Kidney epithelial cell (primary cell): Measurements from ENCODE around the gene CDK5RAP2. TPM values are rescaled to one million over a fixed set of nuclear protein-coding genes. Genes with fewer than 3 reads are reported as not detected.
"Not testable (repeated sequence)": the region's sequence is repeated elsewhere in the genome, so short reads cannot be mapped to it uniquely, and the experiment has no call there.

Experiments
- DNase-seq: peaks from one replicate; pipeline ENCODE4 v3.0.0-alpha.2; 2010; ENCODE audit warnings: low read depth
- H3K27me3 ChIP-seq: 2 replicates; pipeline ENCODE4 v1.6.0; 2011; ENCODE audit warnings: low read length; ENCODE audit not compliant: control insufficient read depth, insufficient read depth
- H3K36me3 ChIP-seq: 2 replicates; pipeline ENCODE4 v1.5.1; 2011; ENCODE audit warnings: low read length; ENCODE audit not compliant: control insufficient read depth, insufficient read depth
- H3K4me3 ChIP-seq: 2 replicates; pipeline ENCODE4 v1.5.1; 2011; ENCODE audit warnings: low read depth, mild to moderate bottlenecking, control low read depth, low read length
- total RNA-seq: library from RNA; depleted of rRNA; stranded (reverse); fragments of >200 nt; gene quantifications from 2 replicates; pipeline ENCODE4 v1.2.3, GENCODE V29; 2015
- TF ChIP-seq, protein P1 (sequence below): IDR thresholded peaks from 2 replicates; pipeline ENCODE4 v1.5.1; 2011; ENCODE audit warnings: mild to moderate bottlenecking, moderate library complexity, low read length, control low read depth, inconsistent platforms; ENCODE audit not compliant: insufficient read depth, poor library complexity, severe bottlenecking

CDK5RAP2 gene
- total RNA-seq, 1 donor from 2014 or later, result 41.9 TPM

DNA sequence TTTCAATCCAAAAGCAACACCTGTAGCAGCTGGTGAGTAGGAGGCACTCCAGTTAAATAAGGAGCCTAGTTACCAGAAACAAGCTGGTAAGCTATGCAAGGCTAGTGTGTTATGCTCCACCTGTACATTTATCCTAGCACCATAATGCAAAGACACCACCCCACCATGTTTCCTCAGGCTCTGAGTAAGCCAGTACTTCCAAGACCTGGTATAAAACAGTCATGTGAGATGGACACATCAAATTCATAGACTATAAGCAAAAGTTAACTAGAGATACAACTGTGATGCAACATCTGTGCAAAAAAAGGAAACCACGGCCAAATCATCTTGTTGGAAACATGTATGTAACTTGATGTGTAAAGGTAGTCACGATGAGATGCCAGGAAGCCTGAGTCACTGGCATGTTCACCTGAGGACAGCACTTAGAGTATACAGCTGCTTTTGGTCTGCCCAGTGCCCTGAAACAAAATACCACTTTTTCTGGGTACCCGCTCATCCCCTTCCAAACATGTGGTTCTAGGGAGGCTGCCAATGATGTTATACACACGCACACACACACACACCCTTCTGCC is 66.1 kb downstream of the CDK5RAP2 start:
- Histone ChIP-seq H3K36me3 (peaks cover 1% of the 10 kb centered on the region), H3K4me3 (no peak overlapping the region), H3K27me3 (no peaks in the 10 kb centered on the region)
- DNase-seq, result no peak
- TF ChIP-seq, protein P1, sequence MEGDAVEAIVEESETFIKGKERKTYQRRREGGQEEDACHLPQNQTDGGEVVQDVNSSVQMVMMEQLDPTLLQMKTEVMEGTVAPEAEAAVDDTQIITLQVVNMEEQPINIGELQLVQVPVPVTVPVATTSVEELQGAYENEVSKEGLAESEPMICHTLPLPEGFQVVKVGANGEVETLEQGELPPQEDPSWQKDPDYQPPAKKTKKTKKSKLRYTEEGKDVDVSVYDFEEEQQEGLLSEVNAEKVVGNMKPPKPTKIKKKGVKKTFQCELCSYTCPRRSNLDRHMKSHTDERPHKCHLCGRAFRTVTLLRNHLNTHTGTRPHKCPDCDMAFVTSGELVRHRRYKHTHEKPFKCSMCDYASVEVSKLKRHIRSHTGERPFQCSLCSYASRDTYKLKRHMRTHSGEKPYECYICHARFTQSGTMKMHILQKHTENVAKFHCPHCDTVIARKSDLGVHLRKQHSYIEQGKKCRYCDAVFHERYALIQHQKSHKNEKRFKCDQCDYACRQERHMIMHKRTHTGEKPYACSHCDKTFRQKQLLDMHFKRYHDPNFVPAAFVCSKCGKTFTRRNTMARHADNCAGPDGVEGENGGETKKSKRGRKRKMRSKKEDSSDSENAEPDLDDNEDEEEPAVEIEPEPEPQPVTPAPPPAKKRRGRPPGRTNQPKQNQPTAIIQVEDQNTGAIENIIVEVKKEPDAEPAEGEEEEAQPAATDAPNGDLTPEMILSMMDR, result no peak

DNA sequence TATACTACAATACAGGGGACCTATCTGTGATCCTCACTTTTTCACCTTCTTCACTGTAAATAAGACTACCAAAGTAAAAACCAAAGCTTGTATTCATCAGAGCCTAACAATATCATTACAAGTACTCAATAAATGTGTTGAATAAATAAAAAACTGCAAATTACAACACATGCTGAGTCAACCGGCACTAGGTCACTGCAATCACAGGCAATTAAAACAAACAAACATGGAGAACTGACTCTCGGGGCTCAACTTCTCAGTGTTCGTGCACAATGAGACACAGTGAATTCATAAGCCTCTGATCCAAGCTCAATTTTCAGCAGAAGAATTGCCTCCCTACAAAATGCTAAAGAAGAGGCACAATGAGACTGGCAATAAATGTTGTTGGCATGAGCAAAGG is 69.2 kb downstream of the CDK5RAP2 start:
- Histone ChIP-seq H3K36me3 (peaks cover 3% of the 10 kb centered on the region), H3K27me3 (no peaks in the 10 kb centered on the region), H3K4me3 (no peak overlapping the region)
- TF ChIP-seq, protein P1, result no peak
- no peak for DNase-seq

DNA sequence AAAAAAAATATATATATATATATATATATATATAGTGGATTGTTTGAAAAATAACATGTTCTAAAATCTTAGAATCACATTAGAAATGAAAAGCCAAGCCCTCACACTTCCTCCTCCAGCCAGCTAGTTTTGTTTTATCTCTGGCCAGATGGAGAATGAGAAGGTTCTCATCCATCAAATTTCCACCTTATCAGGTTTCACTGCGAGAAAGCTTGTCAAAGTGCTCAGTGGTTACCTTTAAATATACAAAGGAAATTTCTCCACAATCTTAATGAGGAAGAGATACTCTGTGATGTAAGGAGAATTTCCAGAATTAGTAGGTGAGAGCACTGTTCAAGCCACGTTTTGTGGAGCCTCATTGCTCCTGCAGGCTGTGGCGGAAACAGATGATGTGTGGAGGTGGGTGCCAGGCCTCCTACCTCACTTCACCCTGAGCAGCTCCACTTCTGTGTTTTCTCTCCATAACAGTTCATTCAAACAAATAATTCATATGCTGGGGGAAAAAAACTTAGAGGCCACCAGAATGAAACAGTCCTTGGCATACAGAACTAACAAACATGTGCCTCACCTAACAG is 71.9 kb downstream of the CDK5RAP2 start:
- Histone ChIP-seq H3K4me3 (no peak overlapping the region), H3K36me3 (peaks cover 3% of the 10 kb centered on the region), H3K27me3 (no peaks in the 10 kb centered on the region)
- TF ChIP-seq, protein P1, result no peak
- no peak for DNase-seq

DNA sequence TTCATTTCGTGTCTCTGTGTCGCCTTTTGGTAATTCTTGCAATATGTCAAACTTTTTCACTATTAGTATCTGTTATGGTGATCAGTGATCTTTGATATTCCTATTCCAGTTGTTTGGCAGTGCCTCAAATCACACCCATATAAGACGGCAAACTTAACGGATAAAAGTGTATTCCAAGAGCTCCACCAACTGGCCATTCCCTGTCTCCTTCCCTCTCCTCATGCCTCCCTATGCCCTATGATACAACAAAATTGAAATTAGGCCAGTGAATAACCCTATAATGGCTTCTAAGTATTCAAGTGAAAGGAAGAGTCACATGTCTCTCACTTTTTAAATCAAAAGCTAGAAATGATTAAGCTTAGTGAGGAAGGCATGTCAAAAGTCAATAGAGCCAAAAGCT is 74.8 kb downstream of the CDK5RAP2 start:
- Histone ChIP-seq H3K36me3 (peaks cover 3% of the 10 kb centered on the region), H3K27me3 (no peaks in the 10 kb centered on the region), H3K4me3 (no peak overlapping the region)
- TF ChIP-seq, protein P1, result no peak
- DNase-seq, result no peak

DNA sequence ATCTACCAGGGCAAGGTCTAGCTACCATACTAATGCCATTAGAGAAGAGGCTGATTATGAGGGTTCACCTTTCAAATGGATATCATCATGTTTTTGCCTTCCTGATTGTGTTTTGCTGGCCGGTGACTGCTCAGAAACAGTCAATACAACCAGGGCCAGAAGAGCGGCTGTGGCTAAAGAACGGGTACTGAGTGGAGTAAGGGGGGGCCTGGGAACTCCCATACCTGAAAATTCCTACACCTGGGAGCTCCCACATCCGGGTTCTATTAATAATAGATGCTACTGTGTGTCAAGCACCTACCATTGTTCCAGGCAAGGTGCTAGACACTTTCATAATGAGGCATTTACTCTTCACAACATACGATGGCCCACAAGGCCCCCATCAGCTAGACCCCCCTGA is 79.2 kb downstream of the CDK5RAP2 start:
- TF ChIP-seq, protein P1, result no peak
- H3K4me3 ChIP-seq, result no peak overlapping the region
- DNase-seq, result no peak
- no peaks in the 10 kb centered on the region for H3K27me3 ChIP-seq
- H3K36me3 ChIP-seq, result peaks cover 1% of the 10 kb centered on the region

DNA sequence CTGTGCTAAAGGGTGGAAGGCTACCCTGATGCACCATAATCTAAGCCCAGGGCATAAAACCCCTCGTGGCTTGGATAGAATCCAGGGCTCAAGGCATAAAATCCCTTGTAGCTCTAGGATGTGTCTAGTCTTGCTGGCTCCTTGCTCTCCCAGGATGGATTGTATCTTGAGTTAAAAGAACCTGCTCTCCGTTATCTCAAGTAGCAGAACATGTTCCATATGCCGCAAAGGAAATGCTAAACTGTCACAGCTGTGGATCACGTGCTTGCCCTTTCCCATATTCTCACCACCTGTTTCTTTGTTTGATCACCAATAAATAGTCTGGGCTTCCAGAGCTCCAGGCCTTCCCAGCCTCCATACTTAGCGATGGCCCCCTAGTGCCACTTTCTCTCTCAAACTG is 82.1 kb downstream of the CDK5RAP2 start:
- H3K36me3 ChIP-seq, H3K27me3 ChIP-seq, DNase-seq, H3K4me3 ChIP-seq: not testable (repeated sequence)

DNA sequence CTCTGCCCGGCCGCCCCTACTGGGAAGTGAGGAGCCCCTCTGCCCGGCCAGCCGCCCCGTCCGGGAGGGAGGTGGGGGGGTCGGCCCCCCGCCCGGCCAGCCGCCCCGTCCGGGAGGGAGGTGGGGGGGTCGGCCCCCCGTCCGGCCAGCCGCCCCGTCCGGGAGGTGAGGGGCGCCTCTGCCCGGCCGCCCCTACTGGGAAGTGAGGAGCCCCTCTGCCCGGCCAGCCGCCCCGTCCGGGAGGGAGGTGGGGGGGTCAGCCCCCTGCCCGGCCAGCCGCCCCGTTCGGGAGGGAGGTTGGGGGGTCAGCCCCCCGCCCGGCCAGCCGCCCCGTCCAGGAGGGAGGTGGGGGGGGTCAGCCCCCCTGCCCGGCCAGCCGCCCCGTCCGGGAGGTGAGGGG is 83.5 kb downstream of the CDK5RAP2 start:
- not testable (repeated sequence) for H3K4me3 ChIP-seq, H3K36me3 ChIP-seq, H3K27me3 ChIP-seq, DNase-seq
